K562 (cell line): Measurements from ENCODE around the gene OR52R1. TPM values are rescaled to one million over a fixed set of nuclear protein-coding genes. Genes with fewer than 3 reads are reported as not detected.

Experiments used
- ATAC-seq: fragments of 200-7000 bp; cut with Tn5 transposase; 3 replicates; pipeline ENCODE4 v1.9.1; 2020; ENCODE audit warnings: moderate library complexity
- BruUV-seq: library from RNA; stranded (reverse); fragments of 400-500 nt; replicated peaks from 2 replicates; lab custom pipeline; 2021; lab: Mats Ljungman, UMichigan
- CTCF ChIA-PET: fragments of 300-600 bp; formaldehyde crosslinking; extraction: SDS; loops from one replicate; lab custom pipeline; 2021; ENCODE audit warnings: low intra/inter-chr PET ratio; lab: Yijun Ruan, JAX
- POLR2A ChIA-PET: fragments of 300-600, 350-650 bp; sonication (Branson Sonifier 250); formaldehyde crosslinking; extraction: SDS; loops from one replicate; lab custom pipeline; 2021; ENCODE audit warnings: antibody characterized with exemption, inconsistent platforms; lab: Yijun Ruan, JAX
- DNase-seq, 4 experiments: peaks; one replicate each; pipeline versions ENCODE4 v3.0.0 to v3.0.0-alpha.2; 2011 to 2018; ENCODE audit warnings: low spot score in 3 of 4, mixed read lengths in 3 of 4; ENCODE audit errors: extremely low read depth in 1 of 4
- FAIRE-seq: peaks from 2 replicates; lab custom pipeline; 2011; peaks lifted over from hg19 to GRCh38; lab: Jason Lieb, UNC
- H2AFZ ChIP-seq: 2 replicates; pipeline ENCODE4 v1.6.0; 2011; ENCODE audit warnings: low read depth, low read length, control low read depth, inconsistent platforms
- H3K27ac ChIP-seq: fragments of 200-600 bp; 3 replicates; pipeline ENCODE4 v1.8.0; 2011; ENCODE audit warnings: low read depth, mild to moderate bottlenecking, control low read depth, inconsistent platforms, low read length, moderate library complexity, mixed read lengths; ENCODE audit errors: extremely low read depth
- H3K27me3 ChIP-seq, 2 experiments: fragments of 300-600 bp in 1 of 2; 2 replicates in 1 of 2; 3 replicates in 1 of 2; pipeline versions ENCODE4 v1.6.0 to v1.8.0; 2011; ENCODE audit warnings: inconsistent platforms in 2 of 2, low read length in 2 of 2, mild to moderate bottlenecking in 1 of 2, mixed read lengths in 1 of 2, moderate library complexity in 1 of 2; ENCODE audit not compliant: control insufficient read depth in 2 of 2, insufficient read depth in 2 of 2
- H3K36me3 ChIP-seq: fragments of 300-600 bp; 3 replicates; pipeline ENCODE4 v1.8.0; 2011; ENCODE audit warnings: mild to moderate bottlenecking, low read length, inconsistent platforms; ENCODE audit not compliant: control insufficient read depth, insufficient read depth
- H3K4me1 ChIP-seq, 2 experiments: fragments of 200-600 bp in 1 of 2; replicated peaks in 1 of 2; 2 replicates in 1 of 2; 3 replicates in 1 of 2; pipeline versions ENCODE4 v1.5.1 to v1.8.0; 2011; ENCODE audit warnings: inconsistent platforms in 2 of 2, low read length in 2 of 2, mild to moderate bottlenecking in 1 of 2, mixed read lengths in 1 of 2, moderate library complexity in 1 of 2; ENCODE audit not compliant: control insufficient read depth in 2 of 2, insufficient read depth in 2 of 2
- H3K4me2 ChIP-seq: 2 replicates; pipeline ENCODE4 v1.6.1; 2011; ENCODE audit warnings: low read length, control low read depth, inconsistent platforms, mixed read lengths; ENCODE audit not compliant: insufficient read depth
- H3K4me3 ChIP-seq: fragments of 200-600 bp; sonication (generic), shearing (Covaris generic); 2 replicates; pipeline ENCODE4 v1.5.1; 2016; ENCODE audit warnings: control low read depth, inconsistent platforms
- H3K79me2 ChIP-seq: fragments of 200-600 bp; 3 replicates; pipeline ENCODE4 v1.8.0; 2011; ENCODE audit warnings: low read length, inconsistent platforms; ENCODE audit not compliant: control insufficient read depth, insufficient read depth
- H3K9ac ChIP-seq, 2 experiments: 2 replicates each; pipeline versions ENCODE4 v1.6.0 to v1.6.1; 2011; ENCODE audit warnings: low read depth in 2 of 2, low read length in 2 of 2, control low read depth in 1 of 2, inconsistent platforms in 1 of 2, mild to moderate bottlenecking in 1 of 2, mixed read lengths in 1 of 2; ENCODE audit not compliant: insufficient read depth in 1 of 2
- H3K9me1 ChIP-seq: one replicate; pipeline ENCODE4 v1.6.0; 2011; ENCODE audit warnings: inconsistent platforms, mild to moderate bottlenecking, low read length, moderate library complexity; ENCODE audit not compliant: control insufficient read depth, insufficient read depth
- H3K9me3 ChIP-seq: replicated peaks from 2 replicates; pipeline ENCODE4 v1.5.1; 2011; ENCODE audit warnings: low read depth, low read length, inconsistent platforms; ENCODE audit not compliant: control insufficient read depth, insufficient read depth
- H4K20me1 ChIP-seq: replicated peaks from 2 replicates; pipeline ENCODE4 v1.6.1; 2011; ENCODE audit warnings: low read length, inconsistent platforms, mixed read lengths; ENCODE audit not compliant: control insufficient read depth, insufficient read depth
- CBFB ChIP-seq: sonication (generic); formaldehyde crosslinking; IDR thresholded peaks from 2 replicates; pipeline ENCODE4 v1.4.0; 2020; ENCODE audit warnings: mild to moderate bottlenecking, missing genetic modification reagents
- CTCF ChIP-seq, 3 experiments: IDR thresholded peaks in 2 of 3; conservative IDR thresholded peaks in 1 of 3; 2 replicates each; pipeline ENCODE4 v1.5.1; 2011 to 2012; ENCODE audit warnings: low read length in 3 of 3, mild to moderate bottlenecking in 3 of 3, control low read depth in 2 of 3, improper control_type of control experiment in 1 of 3, inconsistent platforms in 1 of 3, low read depth in 1 of 3, mixed read lengths in 1 of 3, moderate library complexity in 1 of 3; ENCODE audit not compliant: insufficient read depth in 2 of 3
- GMEB1 ChIP-seq: fragments of 250-450 bp; sonication (Bioruptor Pico); IDR thresholded peaks from 2 replicates; pipeline ENCODE4 v1.4.0; 2020; ENCODE audit warnings: mild to moderate bottlenecking
- HNRNPK ChIP-seq: fragments of 200-400 bp; formaldehyde crosslinking; IDR thresholded peaks from one replicate; pipeline ENCODE4 v1.6.1; 2018; ENCODE audit warnings: mild to moderate bottlenecking, low read depth, low read length; ENCODE audit not compliant: poor library complexity, severe bottlenecking
- PATZ1 ChIP-seq: fragments of 250-450 bp; sonication (Bioruptor Pico); IDR thresholded peaks from 2 replicates; pipeline ENCODE4 v1.5.0; 2020; ENCODE audit warnings: mild to moderate bottlenecking, borderline replicate concordance
- PCBP2 ChIP-seq: fragments of 200-400 bp; formaldehyde crosslinking; IDR thresholded peaks from 2 replicates; pipeline ENCODE4 v1.6.1; 2018; ENCODE audit warnings: low read length, low read depth, mild to moderate bottlenecking, moderate library complexity; ENCODE audit not compliant: poor library complexity, severe bottlenecking
- POU5F1 ChIP-seq: fragments of 150-350 bp; IDR thresholded peaks from 2 replicates; pipeline ENCODE4 v1.6.1; 2014; ENCODE audit warnings: borderline replicate concordance, low read length, low read depth, mild to moderate bottlenecking; ENCODE audit not compliant: partially characterized antibody
- ZNF583 ChIP-seq: fragments of 250-450 bp; sonication (Bioruptor Pico); IDR thresholded peaks from 2 replicates; pipeline ENCODE4 v1.4.0; 2020
- WGBS: fragments of 100-300 bp; shearing (Covaris generic); methylation state at CpG from one replicate; pipeline ENCODE4 v1.1.6; 2016; ENCODE audit warnings: low coverage, mixed read lengths; ENCODE audit not compliant: insufficient coverage; ENCODE audit errors: missing lambda C conversion rate; 5-methylcytosine and 5-hydroxymethylcytosine counted together
- in situ Hi-C: fragments of 300-500 bp; cut with MboI; formaldehyde crosslinking; loops from 4 replicates; pipeline ENCODE4 v1.15.0; 2018; ENCODE audit warnings: inconsistent platforms, mixed read lengths
- intact Hi-C: fragments of 100-400 bp; cut with micrococcal nuclease; formaldehyde crosslinking; loops from 2 replicates; pipeline ENCODE4 v1.14.2; 2022
- polyA plus RNA-seq, 8 experiments: library from polyadenylated mRNA; depleted of rRNA in 4 of 8; stranded (reverse) in 5 of 8; unstranded in 3 of 8; fragments of >200 nt; fragmentation: Nextera tagmentation in 2 of 8; fragmentation: Illumina TruSeq in 1 of 8; extraction: Ambion mirVana in 2 of 8; extraction: Trizol in 1 of 8; gene quantifications; 2 replicates each; pipeline versions ENCODE4 v1.2.1 to v1.2.3, GENCODE V29; 2011 to 2014; ENCODE audit warnings: inconsistent platforms in 1 of 8, missing spikeins in 1 of 8
- total RNA-seq, 7 experiments: library from RNA; depleted of rRNA in 6 of 7; stranded (reverse); fragments of >200 nt in 6 of 7; fragmentation: Illumina TruSeq in 2 of 7; extraction: Trizol in 2 of 7; gene quantifications; 2 replicates each; pipeline versions ENCODE4 v1.2.1 to v1.2.3, GENCODE V29; 2011 to 2021; ENCODE audit warnings: low replicate concordance in 1 of 7

Gene OR52R1
- total and polyA plus RNA-seq, 9 of the 15 experiments (the other 6 are each of a cell fraction or from before 2014, with no cell fraction given): not detected

GRCh38 chr11:4766420-4767043, 37.6 kb downstream of the OR52R1 start:
- H3K4me1 ChIP-seq: no peaks in the 10 kb centered on the region
- no peak for TF ChIP-seq CTCF (IDR thresholded peaks at IDR 0.05 in 2 of 3, conservative IDR thresholded peaks at IDR 0.05 in 1 of 3; ENCODE audit: insufficient read depth in 2 of 3, low read depth in 1 of 3, low read length in 3 of 3)
- no peak for TF ChIP-seq GMEB1 (CRISPR knock-in tag)
- TF ChIP-seq PATZ1: no peak
- peak; percentile 57 for TF ChIP-seq PCBP2
- no peak for TF ChIP-seq POU5F1
- TF ChIP-seq ZNF583: no peak
- TF ChIP-seq HNRNPK: peak; percentile 82
- no peak for TF ChIP-seq CBFB (CRISPR knock-in tag)
- no peaks in the 10 kb centered on the region for H3K79me2 ChIP-seq
- H3K36me3 ChIP-seq: no peaks in the 10 kb centered on the region
- DNase-seq (no peak), ATAC-seq (no peak), FAIRE-seq (no peak)
- no TSS peak for BruUV-seq
- in situ Hi-C loops (no loop called here), intact Hi-C loops (no loop called here)
- no peak overlapping the region for H2AFZ ChIP-seq
- H4K20me1 ChIP-seq: no peaks in the 10 kb centered on the region
- WGBS: 11% methylated on average over 6 of the region's 6 CpGs
- no peak overlapping the region for H3K27ac ChIP-seq
- peaks cover 2 to 5% of the 10 kb centered on the region in 2 experiments; a peak in 1 of 5 replicates for H3K27me3 ChIP-seq
- no peak overlapping the region for H3K9ac ChIP-seq
- no peak overlapping the region for H3K4me3 ChIP-seq
- ChIA-PET CTCF (no interaction called here), POLR2A (no interaction called here)
- no peaks in the 10 kb centered on the region for H3K9me3 ChIP-seq
- H3K9me1 ChIP-seq: no peaks in the 10 kb centered on the region
- no peak overlapping the region for H3K4me2 ChIP-seq
